Measurements from ENCODE around the gene ACY1.

Gene ACY1

GRCh38 chr3:52017586-52017985 lies 34.3 kb downstream of the ACY1 start:
- no peak overlapping the region for H3K4me2 ChIP-seq (ENCODE audit: low read length)
- no peaks in the 10 kb centered on the region for H3K79me2 ChIP-seq (ENCODE audit: control insufficient read depth, low read length)

GRCh38 chr3:52018319-52019000 lies 35.1 kb downstream of the ACY1 start:
- peaks cover 10% of the 10 kb centered on the region for H3K4me1 ChIP-seq (ENCODE audit: control insufficient read depth, low read length)
- H3K27ac ChIP-seq (ENCODE audit: low read depth, low read length) = no peak overlapping the region
- H3K79me2 ChIP-seq (ENCODE audit: control insufficient read depth, low read length) = no peaks in the 10 kb centered on the region
- no peaks in the 10 kb centered on the region for H3K9me2 ChIP-seq (replicated peaks; ENCODE audit: control insufficient read depth, low read length)
- H4K20me1 ChIP-seq (ENCODE audit: control insufficient read depth, insufficient read depth, low read depth, low read length) = no peaks in the 10 kb centered on the region
- TF ChIP-seq EZH2phosphoT487 (IDR thresholded peaks at IDR 0.05; ENCODE audit: borderline replicate concordance, low read length) (no peak), CTCF (IDR thresholded peaks at IDR 0.05; ENCODE audit: low read depth, low read length, poor library complexity, severe bottlenecking) (no peak)
- H3K36me3 ChIP-seq (ENCODE audit: control insufficient read depth, low read length) = no peaks in the 10 kb centered on the region
- H3K27me3 ChIP-seq (ENCODE audit: control insufficient read depth, low read length) = no peaks in the 10 kb centered on the region
- H3K4me3 ChIP-seq (ENCODE audit: low read length) = no peak overlapping the region
- no peaks in the 10 kb centered on the region for H3K9me3 ChIP-seq (ENCODE audit: control insufficient read depth, insufficient read depth, low read length)
- H3K4me2 ChIP-seq (ENCODE audit: low read length) = no peak overlapping the region
- no peaks in the 10 kb centered on the region for H3F3A ChIP-seq (ENCODE audit: control insufficient read depth, insufficient read depth)

More at GRCh38 chr3:52017586-52017985, 34.3 kb downstream of the ACY1 start:
- Histone ChIP-seq H3K9me3 (ENCODE audit: control insufficient read depth, insufficient read depth, low read length) (no peaks in the 10 kb centered on the region), H3F3A (ENCODE audit: control insufficient read depth, insufficient read depth) (no peaks in the 10 kb centered on the region), H3K27me3 (ENCODE audit: control insufficient read depth, low read length) (no peaks in the 10 kb centered on the region), H3K36me3 (ENCODE audit: control insufficient read depth, low read length) (no peaks in the 10 kb centered on the region), H3K27ac (ENCODE audit: low read depth, low read length) (no peak overlapping the region), H3K4me1 (ENCODE audit: control insufficient read depth, low read length) (peaks cover 6% of the 10 kb centered on the region), H3K9me2 (replicated peaks; ENCODE audit: control insufficient read depth, low read length) (no peaks in the 10 kb centered on the region), H3K4me3 (ENCODE audit: low read length) (no peak overlapping the region), H4K20me1 (ENCODE audit: control insufficient read depth, insufficient read depth, low read depth, low read length) (no peaks in the 10 kb centered on the region)
- TF ChIP-seq CTCF (IDR thresholded peaks at IDR 0.05; ENCODE audit: low read depth, low read length, poor library complexity, severe bottlenecking) (no peak), EZH2phosphoT487 (IDR thresholded peaks at IDR 0.05; ENCODE audit: borderline replicate concordance, low read length) (no peak)

- peaks cover 21% of the 10 kb centered on the region for H3K4me1 ChIP-seq (ENCODE audit: control insufficient read depth, low read length)
- no peak overlapping the region for H3K4me2 ChIP-seq (ENCODE audit: low read length)
Observed at GRCh38 chr3:52019352-52020080, 36.2 kb downstream of the ACY1 start.

More at GRCh38 chr3:52019352-52020080, 36.2 kb downstream of the ACY1 start:
- no peak for TF ChIP-seq EZH2phosphoT487 (IDR thresholded peaks at IDR 0.05; ENCODE audit: borderline replicate concordance, low read length)
- TF ChIP-seq CTCF (IDR thresholded peaks at IDR 0.05; ENCODE audit: low read depth, low read length, poor library complexity, severe bottlenecking) = no peak
- H3K36me3 ChIP-seq (ENCODE audit: control insufficient read depth, low read length) = no peaks in the 10 kb centered on the region
- no peak overlapping the region for H3K27ac ChIP-seq (ENCODE audit: low read depth, low read length)
- no peaks in the 10 kb centered on the region for H4K20me1 ChIP-seq (ENCODE audit: control insufficient read depth, insufficient read depth, low read depth, low read length)
- H3F3A ChIP-seq (ENCODE audit: control insufficient read depth, insufficient read depth) = no peaks in the 10 kb centered on the region
- no peak overlapping the region for H3K4me3 ChIP-seq (ENCODE audit: low read length)
- H3K9me3 ChIP-seq (ENCODE audit: control insufficient read depth, insufficient read depth, low read length) = no peaks in the 10 kb centered on the region
- H3K9me2 ChIP-seq (replicated peaks; ENCODE audit: control insufficient read depth, low read length) = no peaks in the 10 kb centered on the region
- no peaks in the 10 kb centered on the region for H3K79me2 ChIP-seq (ENCODE audit: control insufficient read depth, low read length)
- no peaks in the 10 kb centered on the region for H3K27me3 ChIP-seq (ENCODE audit: control insufficient read depth, low read length)
